Endothelial cell (in vitro differentiated cells): ENCODE measurements around the gene LPP. TPM values are rescaled to one million over a fixed set of nuclear protein-coding genes. Genes with fewer than 3 reads are reported as not detected.

Experiments
- DNase-seq: peaks from one replicate; pipeline ENCODE4 v3.0.0; 2021; ENCODE audit warnings: low spot score
- H3K27ac Mint-ChIP-seq: one replicate; pipeline ENCODE4 v1.8.0; 2021; ENCODE audit warnings: mixed read lengths, inconsistent platforms; ENCODE audit not compliant: unreplicated experiment
- H3K27me3 Mint-ChIP-seq: one replicate; pipeline ENCODE4 v1.8.0; 2021; ENCODE audit warnings: mild to moderate bottlenecking, moderate library complexity, mixed read lengths, inconsistent platforms; ENCODE audit not compliant: unreplicated experiment
- H3K36me3 Mint-ChIP-seq: one replicate; pipeline ENCODE4 v1.8.0; 2021; ENCODE audit warnings: mild to moderate bottlenecking, low read depth, mixed read lengths, inconsistent platforms; ENCODE audit not compliant: unreplicated experiment
- H3K4me1 Mint-ChIP-seq: one replicate; pipeline ENCODE4 v1.8.0; 2021; ENCODE audit warnings: mild to moderate bottlenecking, mixed read lengths, inconsistent platforms; ENCODE audit not compliant: unreplicated experiment
- H3K4me3 Mint-ChIP-seq: one replicate; pipeline ENCODE4 v1.8.0; 2021; ENCODE audit warnings: mild to moderate bottlenecking, mixed read lengths, inconsistent platforms; ENCODE audit not compliant: unreplicated experiment
- H3K9me3 Mint-ChIP-seq: one replicate; pipeline ENCODE4 v1.8.0; 2021; ENCODE audit warnings: mixed read lengths, inconsistent platforms; ENCODE audit not compliant: unreplicated experiment
- CTCF ChIP-seq: fragments of 200-600 bp; sonication (generic); IDR thresholded peaks from one replicate; pipeline ENCODE4 v1.5.0; 2021; ENCODE audit warnings: antibody characterized with exemption; ENCODE audit not compliant: unreplicated experiment
- total RNA-seq: library from RNA; stranded (reverse); fragmentation: NEBNext Ultra II Directional; extraction: Animal tissue kit (Norgen Biotek cat#: 25700); gene quantifications from one replicate; pipeline ENCODE4 v1.2.1, GENCODE V29; 2021; ENCODE audit not compliant: unreplicated experiment

Gene LPP
- total RNA-seq, 1 donor from 2014 or later = 181 TPM

GRCh38 chr3:188236271-188236670 is 82.3 kb downstream of the LPP start:
- peaks cover 2% of the 10 kb centered on the region for H3K4me1 Mint-ChIP-seq
- DNase-seq = no peak
- H3K27me3 Mint-ChIP-seq = peaks cover under 1% of the 10 kb centered on the region
- no peak for TF ChIP-seq CTCF
- H3K27ac Mint-ChIP-seq = no peak overlapping the region
- no peak overlapping the region for H3K4me3 Mint-ChIP-seq
- H3K9me3 Mint-ChIP-seq = no peaks in the 10 kb centered on the region
- H3K36me3 Mint-ChIP-seq = peaks cover under 1% of the 10 kb centered on the region

- Mint-ChIP-seq H3K4me1 (peaks cover 7% of the 10 kb centered on the region), H3K9me3 (no peaks in the 10 kb centered on the region), H3K27me3 (peaks cover 2% of the 10 kb centered on the region)
These were observed 85.1 kb downstream of the LPP start for GRCh38 chr3:188239035-188239434.

GRCh38 chr3:188239577-188239976 is 85.6 kb downstream of the LPP start:
- Mint-ChIP-seq H3K4me1 (peaks cover 7% of the 10 kb centered on the region), H3K9me3 (no peaks in the 10 kb centered on the region), H3K27me3 (peaks cover 2% of the 10 kb centered on the region), H3K36me3 (peaks cover 3% of the 10 kb centered on the region), H3K4me3 (no peak overlapping the region), H3K27ac (no peak overlapping the region)
- DNase-seq = no peak
- no peak for TF ChIP-seq CTCF

More at GRCh38 chr3:188239035-188239434, 85.1 kb downstream of the LPP start:
- Mint-ChIP-seq H3K36me3 (peaks cover 3% of the 10 kb centered on the region), H3K27ac (no peak overlapping the region), H3K4me3 (no peak overlapping the region)
- no peak for TF ChIP-seq CTCF
- DNase-seq = no peak

- no peak for TF ChIP-seq CTCF
- no peak for DNase-seq
These were observed 86.4 kb downstream of the LPP start for GRCh38 chr3:188240189-188240981.

GRCh38 chr3:188241072-188241471 is 87.1 kb downstream of the LPP start:
- Mint-ChIP-seq H3K27me3 (peaks cover 2% of the 10 kb centered on the region), H3K4me3 (no peak overlapping the region), H3K4me1 (peaks cover 7% of the 10 kb centered on the region), H3K9me3 (no peaks in the 10 kb centered on the region), H3K27ac (no peak overlapping the region), H3K36me3 (peaks cover 3% of the 10 kb centered on the region)
- no peak for TF ChIP-seq CTCF
- no peak for DNase-seq

More at GRCh38 chr3:188240189-188240981, 86.4 kb downstream of the LPP start:
- peaks cover 3% of the 10 kb centered on the region for H3K36me3 Mint-ChIP-seq
- H3K4me1 Mint-ChIP-seq = peaks cover 7% of the 10 kb centered on the region
- H3K4me3 Mint-ChIP-seq = no peak overlapping the region
- H3K27ac Mint-ChIP-seq = no peak overlapping the region
- peaks cover 2% of the 10 kb centered on the region for H3K27me3 Mint-ChIP-seq
- H3K9me3 Mint-ChIP-seq = no peaks in the 10 kb centered on the region
